Omental fat pad (tissue), 4 donors: Measurements from ENCODE around the gene CCNC. TPM values are rescaled to one million over a fixed set of nuclear protein-coding genes. Genes with fewer than 3 reads are reported as not detected.

Source experiments
- ATAC-seq: fragments of 150-250 bp; one replicate; pipeline ENCODE4 v1.9.1; 2016; ENCODE audit warnings: mild to moderate bottlenecking, moderate library complexity; ENCODE audit not compliant: low FRiP score
- DNase-seq: peaks from one replicate; pipeline ENCODE4 v3.0.0-alpha.2; 2019; ENCODE audit warnings: low spot score
- small RNA-seq: library from RNA; depleted of rRNA; stranded (forward); fragments of <200 nt; gene quantifications from one replicate; pipeline ENCODE3, GENCODE V24; 2016
- total RNA-seq, 4 donors: library from RNA; depleted of rRNA; stranded (reverse); fragments of >200 nt; gene quantifications; one replicate each; pipeline ENCODE4 v1.1.0, GENCODE V29; 2016
- TF ChIP-seq, protein P1 (sequence below), 3 donors: fragments of 450-650 bp; IDR thresholded peaks; one replicate each; pipeline ENCODE4 v1.5.1; 2016 to 2017; ENCODE audit warnings: antibody characterized with exemption in 3 of 3, mild to moderate bottlenecking in 3 of 3, moderate library complexity in 2 of 3

Gene CCNC
- total RNA-seq, 4 donors from 2014 or later = 49.6 to 59.9 (median 50.3) TPM

DNA sequence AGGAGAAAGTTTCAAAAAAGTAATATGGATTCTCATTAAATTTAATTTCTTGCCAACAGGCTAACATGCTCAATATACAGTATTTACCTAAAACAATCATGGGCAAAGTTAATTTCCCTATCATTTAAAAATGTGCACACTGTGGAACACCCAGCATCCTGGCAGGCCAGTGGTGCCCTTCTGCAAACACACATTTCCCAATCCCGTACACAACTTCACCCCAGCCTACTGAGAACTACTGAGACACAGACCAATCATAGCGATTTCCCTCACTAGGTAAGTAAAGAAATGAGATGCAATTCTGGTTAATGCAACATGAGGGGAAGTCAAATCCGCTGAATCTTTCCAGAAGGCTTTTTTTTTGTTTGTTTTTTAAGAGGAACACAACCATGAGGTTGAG is 60.8 kb downstream of the CCNC start:
- TF ChIP-seq, protein P1, sequence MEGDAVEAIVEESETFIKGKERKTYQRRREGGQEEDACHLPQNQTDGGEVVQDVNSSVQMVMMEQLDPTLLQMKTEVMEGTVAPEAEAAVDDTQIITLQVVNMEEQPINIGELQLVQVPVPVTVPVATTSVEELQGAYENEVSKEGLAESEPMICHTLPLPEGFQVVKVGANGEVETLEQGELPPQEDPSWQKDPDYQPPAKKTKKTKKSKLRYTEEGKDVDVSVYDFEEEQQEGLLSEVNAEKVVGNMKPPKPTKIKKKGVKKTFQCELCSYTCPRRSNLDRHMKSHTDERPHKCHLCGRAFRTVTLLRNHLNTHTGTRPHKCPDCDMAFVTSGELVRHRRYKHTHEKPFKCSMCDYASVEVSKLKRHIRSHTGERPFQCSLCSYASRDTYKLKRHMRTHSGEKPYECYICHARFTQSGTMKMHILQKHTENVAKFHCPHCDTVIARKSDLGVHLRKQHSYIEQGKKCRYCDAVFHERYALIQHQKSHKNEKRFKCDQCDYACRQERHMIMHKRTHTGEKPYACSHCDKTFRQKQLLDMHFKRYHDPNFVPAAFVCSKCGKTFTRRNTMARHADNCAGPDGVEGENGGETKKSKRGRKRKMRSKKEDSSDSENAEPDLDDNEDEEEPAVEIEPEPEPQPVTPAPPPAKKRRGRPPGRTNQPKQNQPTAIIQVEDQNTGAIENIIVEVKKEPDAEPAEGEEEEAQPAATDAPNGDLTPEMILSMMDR (IDR thresholded peaks at IDR 0.05) = no peak
- no peak for ATAC-seq

GRCh38 chr6:99501762-99502161 is 66.7 kb downstream of the CCNC start:
- no peak for DNase-seq
- ATAC-seq = no peak
- TF ChIP-seq, protein P1 (IDR thresholded peaks at IDR 0.05) = no peak

More for the DNA sequence above, 60.8 kb downstream of the CCNC start:
- DNase-seq = no peak

DNA sequence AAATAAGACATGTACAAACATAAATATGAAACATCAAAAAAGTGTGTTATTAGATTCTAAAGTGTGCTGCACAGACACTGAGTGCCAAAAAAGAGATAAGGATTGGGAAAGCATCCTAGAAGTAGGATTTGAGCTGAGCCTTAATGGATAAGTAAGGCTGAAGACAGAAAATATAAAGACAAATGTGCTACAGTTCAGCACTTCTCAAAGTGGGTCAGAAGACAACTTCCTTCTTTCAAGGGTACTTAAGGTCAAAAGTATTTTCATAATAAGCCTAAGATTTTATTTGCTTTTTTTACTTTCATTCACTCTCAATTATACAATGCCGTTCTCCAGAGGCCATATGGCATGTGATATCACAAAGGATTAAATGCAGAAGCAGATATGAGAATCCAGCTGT is 70.0 kb downstream of the CCNC start:
- DNase-seq (no peak), ATAC-seq (no peak)
- TF ChIP-seq, protein P1 (IDR thresholded peaks at IDR 0.05) = no peak

GRCh38 chr6:99495466-99495865 is 73.0 kb downstream of the CCNC start:
- TF ChIP-seq, protein P1 (IDR thresholded peaks at IDR 0.05) = no peak
- ATAC-seq = no peak
- DNase-seq = no peak

Small RNA genes within 50 kb of the gene (small RNA-seq; reads per million reads assigned to genes)
- not detected for gene RF00019

Other genes with a start within 250 kb of the CCNC start
- gene FAXC, start 219.0 kb downstream of the CCNC start, total RNA-seq = 1 to 10 TPM in 1 of 4 donors, under 1 TPM in 3; 0.16 to 1.7 (median 0.56) TPM
- 1 to 10 TPM; 1.2 to 4.5 (median 4.0) TPM for gene COQ3, start 174.5 kb downstream of the CCNC start, total RNA-seq
- gene PNISR, start 143.4 kb downstream of the CCNC start, total RNA-seq = 100 to 1,000 TPM in 2 of 4 donors, 10 to 100 TPM in 2; 94.9 to 186 (median 98.0) TPM
- 10 to 100 TPM; 12.5 to 24.4 (median 16.8) TPM for gene USP45, start 53.2 kb downstream of the CCNC start, total RNA-seq
- gene PRDM13, start 38.2 kb upstream of the CCNC start, total RNA-seq = not detected